HEK293T (cell line): Measurements from ENCODE around the gene KCNAB2.

ENCODE experiments used
- CTCF ChIA-PET: fragments of 350-600 bp; formaldehyde crosslinking; extraction: SDS; loops from one replicate; lab custom pipeline; 2021; ENCODE audit warnings: antibody characterized with exemption, inconsistent platforms; lab: Yijun Ruan, JAX
- POLR2A ChIA-PET: fragments of 350-600 bp; formaldehyde crosslinking; extraction: SDS; loops from one replicate; lab custom pipeline; 2020; ENCODE audit warnings: antibody characterized with exemption, inconsistent platforms; lab: Yijun Ruan, JAX
- DNase-seq: peaks from one replicate; pipeline ENCODE4 v3.0.0; 2012; ENCODE audit warnings: mixed read lengths; ENCODE audit errors: extremely low spot score
- ARNT ChIP-seq: fragments of 450-650 bp; IDR thresholded peaks from 2 replicates; pipeline ENCODE4 v1.6.1; 2017; ENCODE audit warnings: mild to moderate bottlenecking
- BHLHE40 ChIP-seq: fragments of 450-650 bp; IDR thresholded peaks from 2 replicates; pipeline ENCODE4 v1.6.1; 2016; ENCODE audit warnings: mild to moderate bottlenecking, moderate library complexity, borderline replicate concordance
- CTBP1 ChIP-seq: fragments of 450-650 bp; IDR thresholded peaks from 2 replicates; pipeline ENCODE4 v1.6.1; 2016; ENCODE audit warnings: borderline replicate concordance
- ELF4 ChIP-seq: fragments of 450-650 bp; IDR thresholded peaks from 2 replicates; pipeline ENCODE4 v1.6.1; 2017; ENCODE audit warnings: antibody characterized with exemption
- FOXA1 ChIP-seq: fragments of 450-650 bp; IDR thresholded peaks from 2 replicates; pipeline ENCODE4 v1.6.1; 2016; ENCODE audit warnings: mild to moderate bottlenecking
- FOXK2 ChIP-seq: fragments of 450-650 bp; IDR thresholded peaks from 2 replicates; pipeline ENCODE4 v1.6.1; 2016; ENCODE audit warnings: mild to moderate bottlenecking
- FOXM1 ChIP-seq: fragments of 450-650 bp; IDR thresholded peaks from 2 replicates; pipeline ENCODE4 v1.6.1; 2017; ENCODE audit warnings: mild to moderate bottlenecking, borderline replicate concordance
- HDGF ChIP-seq: fragments of 450-650 bp; IDR thresholded peaks from 2 replicates; pipeline ENCODE4 v1.6.1; 2017; ENCODE audit warnings: antibody characterized with exemption, borderline replicate concordance
- L3MBTL2 ChIP-seq: fragments of 450-650 bp; conservative IDR thresholded peaks from 2 replicates; pipeline ENCODE4 v1.6.1; 2016; ENCODE audit warnings: mild to moderate bottlenecking
- LEF1 ChIP-seq: fragments of 450-650 bp; IDR thresholded peaks from 2 replicates; pipeline ENCODE4 v1.6.1; 2017; ENCODE audit warnings: mild to moderate bottlenecking, borderline replicate concordance
- NFRKB ChIP-seq: fragments of 450-650 bp; IDR thresholded peaks from 2 replicates; pipeline ENCODE4 v1.6.1; 2016; ENCODE audit warnings: mild to moderate bottlenecking, moderate library complexity
- PKNOX1 ChIP-seq: fragments of 450-650 bp; IDR thresholded peaks from 2 replicates; pipeline ENCODE4 v1.6.1; 2016
- SP1 ChIP-seq: fragments of 450-650 bp; IDR thresholded peaks from 2 replicates; pipeline ENCODE4 v1.6.1; 2017
- SUZ12 ChIP-seq: fragments of 450-650 bp; IDR thresholded peaks from 2 replicates; pipeline ENCODE4 v1.6.1; 2016; ENCODE audit warnings: mild to moderate bottlenecking
- TARDBP ChIP-seq: fragments of 450-650 bp; IDR thresholded peaks from 2 replicates; pipeline ENCODE4 v1.6.1; 2016
- ZNF384 ChIP-seq: fragments of 450-650 bp; IDR thresholded peaks from 2 replicates; pipeline ENCODE4 v1.6.1; 2016

Gene KCNAB2

GRCh38 chr1:6102532-6102845 lies 56.8 kb downstream of the KCNAB2 start:
- no peak for TF ChIP-seq ZNF384
- no peak for TF ChIP-seq L3MBTL2
- no peak for TF ChIP-seq SUZ12
- TF ChIP-seq BHLHE40: no peak
- no peak for TF ChIP-seq HDGF
- TF ChIP-seq NFRKB: no peak
- no peak for TF ChIP-seq SP1
- no peak for TF ChIP-seq ARNT
- no peak for TF ChIP-seq FOXM1
- no peak for TF ChIP-seq PKNOX1
- no peak for TF ChIP-seq FOXA1
- TF ChIP-seq CTBP1: no peak
- TF ChIP-seq TARDBP: no peak
- TF ChIP-seq LEF1: no peak
- TF ChIP-seq ELF4: no peak
- no peak for TF ChIP-seq FOXK2
- ChIA-PET CTCF (no interaction called here), POLR2A (no interaction called here)
- no peak for DNase-seq

- no peak for TF ChIP-seq ZNF384
- no peak for TF ChIP-seq ARNT
- TF ChIP-seq SUZ12: no peak
- no peak for TF ChIP-seq L3MBTL2
- no peak for TF ChIP-seq NFRKB
- no peak for TF ChIP-seq FOXM1
- TF ChIP-seq ELF4: no peak
- TF ChIP-seq FOXA1: no peak
- no peak for TF ChIP-seq CTBP1
- no peak for TF ChIP-seq PKNOX1
- no peak for TF ChIP-seq FOXK2
- no peak for TF ChIP-seq TARDBP
- TF ChIP-seq LEF1: no peak
- TF ChIP-seq SP1: no peak
- TF ChIP-seq HDGF: no peak
- no peak for TF ChIP-seq BHLHE40
- ChIA-PET POLR2A (no interaction called here), CTCF (no interaction called here)
- DNase-seq: no peak
Observed at GRCh38 chr1:6103111-6103853, 57.6 kb downstream of the KCNAB2 start.

- ChIA-PET CTCF (no interaction called here), POLR2A (no interaction called here)
- TF ChIP-seq FOXK2: no peak
- TF ChIP-seq NFRKB: no peak
- no peak for TF ChIP-seq FOXM1
- no peak for DNase-seq
Observed at GRCh38 chr1:6103854-6104530, 58.3 kb downstream of the KCNAB2 start.

GRCh38 chr1:6104631-6105030 lies 58.9 kb downstream of the KCNAB2 start:
- DNase-seq: no peak
- POLR2A ChIA-PET: no interaction called here
- CTCF ChIA-PET: no interaction called here
- TF ChIP-seq SUZ12: no peak

GRCh38 chr1:6105218-6105679 lies 59.6 kb downstream of the KCNAB2 start:
- no peak for DNase-seq
- CTCF ChIA-PET: interaction anchor here (0.6 to 1.0 kb wide), 3 partner anchors 44 to 103 kb away, joined by 3 to 5 read pairs (median 3); no protein-coding TSS in a partner anchor

More at GRCh38 chr1:6105218-6105679, 59.6 kb downstream of the KCNAB2 start:
- POLR2A ChIA-PET: no interaction called here
- no peak for TF ChIP-seq FOXK2
- no peak for TF ChIP-seq L3MBTL2
- TF ChIP-seq HDGF: no peak
- no peak for TF ChIP-seq SUZ12
- TF ChIP-seq BHLHE40: no peak
- TF ChIP-seq FOXM1: no peak
- no peak for TF ChIP-seq ELF4
- TF ChIP-seq ARNT: no peak
- TF ChIP-seq SP1: no peak
- no peak for TF ChIP-seq CTBP1
- TF ChIP-seq NFRKB: no peak
- no peak for TF ChIP-seq LEF1
- TF ChIP-seq FOXA1: no peak
- TF ChIP-seq ZNF384: no peak
- no peak for TF ChIP-seq PKNOX1
